Testis (tissue), 2 donors: ENCODE results near the gene MPHOSPH9.

ENCODE experiments used
- CTCF ChIP-seq, 3 experiments: fragments of 450-650 bp in 2 of 3; fragments of 200-600 bp in 1 of 3; sonication (generic) in 1 of 3; IDR thresholded peaks; one replicate each; pipeline ENCODE4 v1.5.1; 2016 to 2019; ENCODE audit warnings: antibody characterized with exemption in 3 of 3, mild to moderate bottlenecking in 2 of 3, moderate library complexity in 1 of 3
- POLR2A ChIP-seq: fragments of 450-650 bp; IDR thresholded peaks from one replicate; pipeline ENCODE4 v1.6.1; 2017; ENCODE audit warnings: antibody characterized with exemption, mild to moderate bottlenecking, moderate library complexity

GRCh38 chr12:123254853-123255446 lies 22.0 kb upstream of the MPHOSPH9 start:
- TF ChIP-seq POLR2A (no peak), CTCF (IDR thresholded peaks at IDR 0.05) (no peak)
